Osteocyte (in vitro differentiated cells): ENCODE data around the gene COX5A. TPM values are rescaled to one million over a fixed set of nuclear protein-coding genes. Genes with fewer than 3 reads are reported as not detected.
A peak's percentile ranks its signal among the peaks of the same experiment; 100 is the strongest.

Source experiments
- DNase-seq: peaks from one replicate; pipeline ENCODE4 v3.0.0; 2021; ENCODE audit warnings: mixed read lengths; ENCODE audit not compliant: unreplicated experiment; ENCODE audit errors: extremely low spot score
- H3K27ac Mint-ChIP-seq: one replicate; pipeline ENCODE4 v1.8.0; 2021; ENCODE audit warnings: mild to moderate bottlenecking, mixed read lengths; ENCODE audit not compliant: unreplicated experiment
- H3K27me3 Mint-ChIP-seq: one replicate; pipeline ENCODE4 v1.8.0; 2021; ENCODE audit warnings: mixed read lengths; ENCODE audit not compliant: unreplicated experiment
- H3K36me3 Mint-ChIP-seq: one replicate; pipeline ENCODE4 v1.8.0; 2021; ENCODE audit warnings: mixed read lengths; ENCODE audit not compliant: unreplicated experiment
- H3K4me1 Mint-ChIP-seq: one replicate; pipeline ENCODE4 v1.8.0; 2021; ENCODE audit warnings: mixed read lengths; ENCODE audit not compliant: unreplicated experiment
- H3K4me3 Mint-ChIP-seq: one replicate; pipeline ENCODE4 v1.8.0; 2021; ENCODE audit warnings: mild to moderate bottlenecking, moderate library complexity, mixed read lengths; ENCODE audit not compliant: unreplicated experiment
- H3K9me3 Mint-ChIP-seq: one replicate; pipeline ENCODE4 v1.8.0; 2021; ENCODE audit warnings: mixed read lengths; ENCODE audit not compliant: unreplicated experiment
- CTCF ChIP-seq: fragments of 200-600 bp; sonication (generic); IDR thresholded peaks from 2 replicates; pipeline ENCODE4 v1.5.0; 2021; ENCODE audit warnings: antibody characterized with exemption, mild to moderate bottlenecking, moderate library complexity
- total RNA-seq: library from RNA; stranded (reverse); gene quantifications from 2 replicates; pipeline ENCODE4 v1.2.1, GENCODE V29; 2021

Gene COX5A
- total RNA-seq, 1 donor from 2014 or later = 154 TPM

- peak; percentile 64 for TF ChIP-seq CTCF
- Mint-ChIP-seq H3K27ac (peak overlapping the region; percentile 47), H3K9me3 (no peaks in the 10 kb centered on the region), H3K36me3 (no peaks in the 10 kb centered on the region), H3K4me3 (peak overlapping the region; percentile 83), H3K4me1 (peaks cover 46% of the 10 kb centered on the region), H3K27me3 (no peaks in the 10 kb centered on the region)
- DNase-seq = peak; percentile 92
Observed at GRCh38 chr15:74955796-74956647, 18.1 kb upstream of the COX5A start.

GRCh38 chr15:74955017-74955416 is 17.1 kb upstream of the COX5A start:
- Mint-ChIP-seq H3K27me3 (no peaks in the 10 kb centered on the region), H3K4me3 (peak overlapping the region; percentile 83), H3K4me1 (peaks cover 50% of the 10 kb centered on the region), H3K27ac (no peak overlapping the region), H3K36me3 (no peaks in the 10 kb centered on the region), H3K9me3 (no peaks in the 10 kb centered on the region)
- TF ChIP-seq CTCF = no peak
- DNase-seq = no peak

- peak overlapping the region; percentile 83 for H3K4me3 Mint-ChIP-seq
- DNase-seq = no peak
Observed at GRCh38 chr15:74954515-74954914, 16.6 kb upstream of the COX5A start.

GRCh38 chr15:74951006-74951405 is 13.1 kb upstream of the COX5A start:
- Mint-ChIP-seq H3K27ac (no peak overlapping the region), H3K36me3 (no peaks in the 10 kb centered on the region), H3K4me1 (peaks cover 30% of the 10 kb centered on the region), H3K27me3 (no peaks in the 10 kb centered on the region), H3K9me3 (no peaks in the 10 kb centered on the region), H3K4me3 (no peak overlapping the region)
- no peak for DNase-seq
- TF ChIP-seq CTCF = no peak

More at GRCh38 chr15:74954515-74954914, 16.6 kb upstream of the COX5A start:
- no peak for TF ChIP-seq CTCF
- Mint-ChIP-seq H3K36me3 (no peaks in the 10 kb centered on the region), H3K27ac (no peak overlapping the region), H3K4me1 (peaks cover 48% of the 10 kb centered on the region), H3K9me3 (no peaks in the 10 kb centered on the region), H3K27me3 (no peaks in the 10 kb centered on the region)

- TF ChIP-seq CTCF = peak; percentile 91
- Mint-ChIP-seq H3K9me3 (no peaks in the 10 kb centered on the region), H3K4me3 (no peak overlapping the region), H3K27me3 (no peaks in the 10 kb centered on the region), H3K27ac (peak overlapping the region; percentile 57), H3K36me3 (no peaks in the 10 kb centered on the region), H3K4me1 (peaks cover 24% of the 10 kb centered on the region)
- peak; percentile 92 for DNase-seq
Observed at GRCh38 chr15:74950078-74950908, 12.4 kb upstream of the COX5A start.
